Stimulated activated CD8-positive, alpha-beta memory T cell treated with anti-CD3 and anti-CD28 coated beads, Interleukin-15, amount 100 ng/mL, for 48 hours (primary cell): ENCODE results near the gene MOK.
"Not testable (repeated sequence)": the region's sequence is repeated elsewhere in the genome, so short reads cannot be mapped to it uniquely, and the experiment has no call there.

Source experiments
- DNase-seq, 2 donors: peaks; one replicate each; pipeline ENCODE4 v3.0.0-alpha.2; 2020; ENCODE audit warnings: low read depth in 2 of 2

The MOK gene

GRCh38 chr14:102248121-102248520 lies 56.8 kb downstream of the MOK start:
- no peak for DNase-seq

GRCh38 chr14:102246071-102246470 lies 58.9 kb downstream of the MOK start:
- DNase-seq: no peak

- not testable (repeated sequence) for DNase-seq
Observed at GRCh38 chr14:102243795-102244194, 61.2 kb downstream of the MOK start.

- no peak for DNase-seq
Observed at GRCh38 chr14:102241147-102241546, 63.8 kb downstream of the MOK start.

- not testable (repeated sequence) for DNase-seq
Observed at GRCh38 chr14:102240481-102240880, 64.5 kb downstream of the MOK start.

- no peak for DNase-seq
Observed at GRCh38 chr14:102239231-102239630, 65.7 kb downstream of the MOK start.

- DNase-seq: no peak
Observed at GRCh38 chr14:102238766-102239165, 66.2 kb downstream of the MOK start.

- no peak for DNase-seq
Observed at GRCh38 chr14:102238131-102238530, 66.8 kb downstream of the MOK start.

GRCh38 chr14:102236026-102236425 lies 68.9 kb downstream of the MOK start:
- no peak for DNase-seq

- peak; percentile 62 to 67 for DNase-seq
Observed at GRCh38 chr14:102235275-102235897, 69.6 kb downstream of the MOK start.

GRCh38 chr14:102234331-102235264 lies 70.4 kb downstream of the MOK start:
- DNase-seq: no peak

GRCh38 chr14:102233081-102233480 lies 71.9 kb downstream of the MOK start:
- DNase-seq: no peak

- DNase-seq: no peak
Observed at GRCh38 chr14:102232348-102232625, 72.7 kb downstream of the MOK start.

- DNase-seq: no peak
Observed at GRCh38 chr14:102231476-102232347, 73.3 kb downstream of the MOK start.

- no peak for DNase-seq
Observed at GRCh38 chr14:102230481-102231210, 74.3 kb downstream of the MOK start.

- DNase-seq: no peak
Observed at GRCh38 chr14:102229739-102230092, 75.2 kb downstream of the MOK start.

GRCh38 chr14:102229071-102229738 lies 75.8 kb downstream of the MOK start:
- no peak for DNase-seq

GRCh38 chr14:102227184-102227964 lies 77.6 kb downstream of the MOK start:
- no peak for DNase-seq

GRCh38 chr14:102226356-102227125 lies 78.4 kb downstream of the MOK start:
- DNase-seq: no peak

- DNase-seq: no peak
Observed at GRCh38 chr14:102225936-102226335, 79.0 kb downstream of the MOK start.
